Gastrocnemius medialis (tissue), 4 donors: ENCODE measurements around the gene PEX26.

ENCODE experiments used
- POLR2A ChIP-seq, 2 donors: fragments of 450-650 bp; IDR thresholded peaks; one replicate each; pipeline ENCODE4 v1.6.1; 2017; ENCODE audit warnings: antibody characterized with exemption in 2 of 2, mild to moderate bottlenecking in 2 of 2, moderate library complexity in 2 of 2
- TF ChIP-seq, protein P1 (sequence below), 5 experiments: fragments of 450-650 bp in 3 of 5; fragments of 200-600 bp in 2 of 5; sonication (generic) in 2 of 5; IDR thresholded peaks in 4 of 5; conservative IDR thresholded peaks in 1 of 5; 1 replicate in 4 of 5; 2 replicates in 1 of 5; pipeline ENCODE4 v1.5.1; 2016 to 2019; ENCODE audit warnings: antibody characterized with exemption in 5 of 5, mild to moderate bottlenecking in 3 of 5, moderate library complexity in 3 of 5

DNA sequence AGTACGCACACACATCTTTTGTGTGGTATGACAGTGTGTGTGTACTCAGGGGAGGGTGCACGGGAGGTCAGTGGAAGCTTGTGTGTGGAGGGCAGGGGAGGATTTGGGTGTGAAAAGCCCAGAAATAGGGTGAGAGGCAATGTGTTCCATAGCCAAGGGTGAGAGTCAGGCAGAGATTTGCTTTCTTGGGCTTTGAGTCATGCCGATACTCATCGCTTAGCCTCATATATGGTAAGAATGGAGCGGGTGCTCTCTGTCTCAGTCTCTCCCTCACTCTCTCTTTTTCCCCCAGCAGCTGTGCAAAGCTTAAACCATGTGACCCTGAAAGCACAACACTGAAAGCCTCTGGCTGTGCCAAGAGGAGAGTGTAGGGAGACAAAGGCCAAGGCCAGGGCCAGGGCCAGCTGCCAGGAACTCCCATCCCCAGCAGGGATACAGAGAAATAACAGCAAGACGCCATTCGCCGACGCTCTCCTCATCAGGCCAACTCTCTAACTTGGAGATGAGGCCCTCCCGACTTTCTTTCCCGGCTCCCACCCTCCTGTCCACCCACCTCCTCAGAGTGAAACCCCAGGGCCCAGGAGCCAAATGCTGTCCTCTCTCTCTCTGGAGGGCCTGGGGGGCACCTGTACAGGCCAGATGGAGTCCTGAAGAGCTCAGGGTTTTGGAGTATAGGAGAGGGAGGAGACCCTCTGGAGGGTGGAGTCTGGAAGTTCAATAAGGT lies 33.1 kb upstream of the PEX26 start:
- TF ChIP-seq, protein P1, sequence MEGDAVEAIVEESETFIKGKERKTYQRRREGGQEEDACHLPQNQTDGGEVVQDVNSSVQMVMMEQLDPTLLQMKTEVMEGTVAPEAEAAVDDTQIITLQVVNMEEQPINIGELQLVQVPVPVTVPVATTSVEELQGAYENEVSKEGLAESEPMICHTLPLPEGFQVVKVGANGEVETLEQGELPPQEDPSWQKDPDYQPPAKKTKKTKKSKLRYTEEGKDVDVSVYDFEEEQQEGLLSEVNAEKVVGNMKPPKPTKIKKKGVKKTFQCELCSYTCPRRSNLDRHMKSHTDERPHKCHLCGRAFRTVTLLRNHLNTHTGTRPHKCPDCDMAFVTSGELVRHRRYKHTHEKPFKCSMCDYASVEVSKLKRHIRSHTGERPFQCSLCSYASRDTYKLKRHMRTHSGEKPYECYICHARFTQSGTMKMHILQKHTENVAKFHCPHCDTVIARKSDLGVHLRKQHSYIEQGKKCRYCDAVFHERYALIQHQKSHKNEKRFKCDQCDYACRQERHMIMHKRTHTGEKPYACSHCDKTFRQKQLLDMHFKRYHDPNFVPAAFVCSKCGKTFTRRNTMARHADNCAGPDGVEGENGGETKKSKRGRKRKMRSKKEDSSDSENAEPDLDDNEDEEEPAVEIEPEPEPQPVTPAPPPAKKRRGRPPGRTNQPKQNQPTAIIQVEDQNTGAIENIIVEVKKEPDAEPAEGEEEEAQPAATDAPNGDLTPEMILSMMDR (IDR thresholded peaks at IDR 0.05 in 4 of 5, conservative IDR thresholded peaks at IDR 0.05 in 1 of 5), result no peak
- no peak for TF ChIP-seq POLR2A (IDR thresholded peaks at IDR 0.05)
